GM08714 (cell line): ENCODE data around the gene C17orf67.

Experiments used
- H3K4me3 ChIP-seq: fragments of 200-500 bp; sonication (Bioruptor generic); 2 replicates; pipeline ENCODE4 v1.5.1; 2014; ENCODE audit warnings: mild to moderate bottlenecking, low read length, inconsistent platforms
- ZNF274 ChIP-seq: IDR thresholded peaks from 2 replicates; pipeline ENCODE4 v1.6.1; 2012; ENCODE audit warnings: mild to moderate bottlenecking, low read depth, low read length

The C17orf67 gene

GRCh38 chr17:56833809-56834379 is at the start of gene C17orf67, which contains the start of gene DGKE:
Gene C17orf67, minus strand, starts transcription at chr17:56833920. Its CDS starts 18,110 bp downstream, at chr17:56815810.
Gene DGKE, plus strand, starts transcription at chr17:56834151. Its CDS starts 645 bp downstream, at chr17:56834796.
- no peak for TF ChIP-seq ZNF274
- H3K4me3 ChIP-seq = peak within 1 kb of the TSS; percentile 86

GRCh38 chr17:56881685-56882295 is 48.1 kb upstream of the C17orf67 start:
- no peak for TF ChIP-seq ZNF274
- no peak overlapping the region for H3K4me3 ChIP-seq

- no peak for TF ChIP-seq ZNF274
These were observed 46.9 kb upstream of the C17orf67 start for GRCh38 chr17:56880571-56880970.

GRCh38 chr17:56880133-56880532 is 46.4 kb upstream of the C17orf67 start:
- H3K4me3 ChIP-seq = no peak overlapping the region
- no peak for TF ChIP-seq ZNF274

More at GRCh38 chr17:56880571-56880970, 46.9 kb upstream of the C17orf67 start:
- H3K4me3 ChIP-seq = no peak overlapping the region

- no peak for TF ChIP-seq ZNF274
These were observed 45.6 kb upstream of the C17orf67 start for GRCh38 chr17:56879280-56879679.

GRCh38 chr17:56876766-56877179 is 43.1 kb upstream of the C17orf67 start:
- no peak for TF ChIP-seq ZNF274

More at GRCh38 chr17:56879280-56879679, 45.6 kb upstream of the C17orf67 start:
- no peak overlapping the region for H3K4me3 ChIP-seq

GRCh38 chr17:56870081-56870651 is 36.4 kb upstream of the C17orf67 start:
- H3K4me3 ChIP-seq = no peak overlapping the region
- no peak for TF ChIP-seq ZNF274

More at GRCh38 chr17:56876766-56877179, 43.1 kb upstream of the C17orf67 start:
- H3K4me3 ChIP-seq = no peak overlapping the region

- H3K4me3 ChIP-seq = no peak overlapping the region
- no peak for TF ChIP-seq ZNF274
These were observed 35.0 kb upstream of the C17orf67 start for GRCh38 chr17:56868716-56869115.

GRCh38 chr17:56867948-56868376 is 34.2 kb upstream of the C17orf67 start:
- no peak for TF ChIP-seq ZNF274

GRCh38 chr17:56866496-56866895 is 32.8 kb upstream of the C17orf67 start:
- no peak for TF ChIP-seq ZNF274
- H3K4me3 ChIP-seq = no peak overlapping the region

More at GRCh38 chr17:56867948-56868376, 34.2 kb upstream of the C17orf67 start:
- no peak overlapping the region for H3K4me3 ChIP-seq

GRCh38 chr17:56866076-56866475 is 32.4 kb upstream of the C17orf67 start:
- no peak overlapping the region for H3K4me3 ChIP-seq

GRCh38 chr17:56863974-56864373 is 30.3 kb upstream of the C17orf67 start:
- no peak for TF ChIP-seq ZNF274
- no peak overlapping the region for H3K4me3 ChIP-seq

More at GRCh38 chr17:56866076-56866475, 32.4 kb upstream of the C17orf67 start:
- no peak for TF ChIP-seq ZNF274

GRCh38 chr17:56861899-56862298 is 28.2 kb upstream of the C17orf67 start:
- TF ChIP-seq ZNF274 = no peak
- H3K4me3 ChIP-seq = no peak overlapping the region

GRCh38 chr17:56851008-56851407 is 17.3 kb upstream of the C17orf67 start:
- H3K4me3 ChIP-seq = no peak overlapping the region
- no peak for TF ChIP-seq ZNF274

GRCh38 chr17:56850591-56850990 is 16.9 kb upstream of the C17orf67 start:
- H3K4me3 ChIP-seq = no peak overlapping the region
- no peak for TF ChIP-seq ZNF274
